Mucosa of gallbladder (tissue), 1 donor: ENCODE results near the gene CITED2. TPM values are rescaled to one million over a fixed set of nuclear protein-coding genes. Genes with fewer than 3 reads are reported as not detected.
"Not testable (repeated sequence)": the region's sequence is repeated elsewhere in the genome, so short reads cannot be mapped to it uniquely, and the experiment has no call there.

ENCODE experiments used
- DNase-seq: peaks from one replicate; pipeline ENCODE4 v3.0.0-alpha.2; 2020; ENCODE audit warnings: low spot score
- total RNA-seq: library from RNA; stranded (reverse); gene quantifications from one replicate; pipeline ENCODE4 v1.2.1, GENCODE V29; 2021
- donor health status: DM: no; HTN: no; CAD: no.

Gene CITED2
- total RNA-seq, 1 donor from 2014 or later = 176 TPM

DNA sequence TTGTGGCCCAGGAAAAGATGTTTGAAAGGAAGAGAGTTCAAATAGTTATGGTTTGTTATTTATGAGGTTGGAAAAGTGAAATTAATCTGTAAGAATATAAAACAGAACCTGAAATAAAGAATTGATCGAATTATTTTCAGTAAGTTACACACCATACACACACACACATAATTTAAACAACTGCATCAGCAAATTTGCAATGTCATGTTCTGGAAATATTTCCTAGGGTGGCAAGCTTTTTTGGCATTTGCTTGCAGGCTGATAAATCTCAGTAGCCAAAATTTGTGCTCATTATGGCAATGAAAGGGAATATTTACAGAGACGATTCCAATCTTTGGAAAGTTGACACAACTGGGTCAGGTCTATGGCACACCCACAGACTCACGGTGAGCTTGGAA is 9.5 kb downstream of the CITED2 start:
- no peak for DNase-seq

DNA sequence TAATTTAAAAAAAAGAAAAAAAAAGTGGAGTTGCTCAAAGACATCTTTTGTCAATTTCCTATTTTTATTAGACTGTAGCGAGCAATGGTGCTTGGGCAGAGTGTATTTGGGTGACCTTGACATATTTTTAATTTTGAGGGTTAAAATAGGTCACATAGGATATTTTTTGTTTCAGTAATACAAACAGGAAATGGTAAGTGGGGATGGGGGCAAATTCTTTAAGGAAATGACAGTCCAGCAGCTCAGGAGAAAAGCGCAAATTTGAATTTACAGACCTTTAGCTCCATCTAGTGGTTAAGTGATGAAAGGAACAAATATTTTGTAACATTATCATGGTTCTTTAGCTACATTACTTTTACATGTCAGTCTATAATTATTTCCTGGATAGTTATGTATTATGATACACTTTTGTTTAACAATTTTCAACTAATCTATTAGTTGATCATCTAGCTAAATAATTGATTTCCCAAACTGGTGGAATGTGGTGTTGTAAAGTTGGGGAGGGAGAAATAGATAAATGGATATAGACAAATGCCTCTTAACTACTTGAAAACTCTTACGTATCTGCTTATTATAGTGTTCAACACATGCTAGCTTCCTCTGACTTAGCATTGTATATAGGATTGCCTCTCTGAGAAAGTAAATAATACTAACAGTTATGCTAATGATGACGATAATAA is 10.0 kb downstream of the CITED2 start:
- no peak for DNase-seq

GRCh38 chr6:139363797-139364196 is 10.7 kb downstream of the CITED2 start:
- not testable (repeated sequence) for DNase-seq

GRCh38 chr6:139363123-139363522 is 11.3 kb downstream of the CITED2 start:
- not testable (repeated sequence) for DNase-seq

DNA sequence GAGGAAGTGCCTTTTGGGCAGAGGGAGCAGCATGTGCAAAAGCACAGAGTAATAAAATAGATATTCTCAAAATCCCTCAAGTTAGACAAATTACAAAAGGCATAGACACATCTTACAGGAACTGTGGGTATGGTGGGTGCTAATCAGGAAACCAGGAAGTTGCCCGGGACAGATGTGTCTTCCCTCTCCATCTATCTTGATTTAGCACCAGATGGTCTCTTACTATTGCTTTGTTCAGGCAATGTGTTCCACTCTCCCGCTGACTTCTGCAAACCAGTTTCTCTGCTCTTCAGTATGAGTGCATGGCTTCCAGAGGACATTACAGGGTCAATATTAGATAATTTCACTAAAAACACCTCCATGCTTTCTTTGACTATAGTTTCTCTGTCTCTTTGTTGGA is 13.2 kb downstream of the CITED2 start:
- no peak for DNase-seq

DNA sequence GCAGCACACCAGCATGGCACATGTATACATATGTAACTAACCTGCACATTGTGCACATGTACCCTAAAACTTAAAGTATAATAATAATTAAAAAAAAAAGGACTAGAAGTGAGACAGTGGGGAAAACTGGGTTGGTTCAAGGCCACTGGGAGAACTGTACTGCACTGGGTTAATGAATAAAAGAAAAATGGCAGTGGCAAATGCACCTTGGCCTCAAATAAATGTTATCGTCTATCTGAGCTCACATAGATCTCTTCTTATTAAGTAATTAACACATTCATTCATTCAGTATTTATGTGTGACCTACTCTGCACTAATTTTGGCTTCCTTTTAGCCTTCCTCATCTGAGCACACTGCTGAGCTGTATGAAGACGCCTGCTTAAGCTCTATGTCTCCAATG is 17.5 kb downstream of the CITED2 start:
- DNase-seq = no peak

DNA sequence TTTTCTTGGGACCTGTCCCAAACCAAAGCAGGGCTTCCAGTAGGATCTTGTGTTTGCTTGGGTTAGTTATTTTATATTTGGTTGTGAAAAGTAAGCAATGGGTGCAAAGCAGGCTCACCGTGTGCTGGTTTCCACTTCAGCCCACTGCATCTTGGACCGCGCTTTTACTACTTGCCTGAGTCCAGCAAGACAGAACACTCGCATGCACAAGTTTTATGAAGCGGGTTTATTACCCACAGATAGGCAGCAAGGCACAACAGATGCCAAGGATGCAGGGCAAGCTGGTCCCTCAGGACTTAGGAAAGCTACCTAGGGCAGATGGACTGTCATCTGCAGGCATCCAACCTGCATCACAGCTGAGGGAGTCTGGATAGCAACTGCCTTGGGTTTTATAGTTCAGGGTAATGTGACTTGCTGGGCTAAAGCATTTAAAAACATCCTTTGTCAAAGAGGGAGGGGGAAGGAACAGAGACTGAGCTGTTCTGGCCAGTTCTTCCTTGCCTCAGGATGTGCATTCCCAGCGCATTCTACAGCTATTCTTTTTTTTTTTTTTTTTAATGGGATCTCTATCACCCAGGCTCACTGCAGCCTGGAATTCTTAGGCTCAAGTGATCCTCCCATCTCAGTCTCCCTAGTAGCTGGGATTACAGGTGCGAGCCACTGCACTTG is 18.5 kb downstream of the CITED2 start:
- DNase-seq = no peak

DNA sequence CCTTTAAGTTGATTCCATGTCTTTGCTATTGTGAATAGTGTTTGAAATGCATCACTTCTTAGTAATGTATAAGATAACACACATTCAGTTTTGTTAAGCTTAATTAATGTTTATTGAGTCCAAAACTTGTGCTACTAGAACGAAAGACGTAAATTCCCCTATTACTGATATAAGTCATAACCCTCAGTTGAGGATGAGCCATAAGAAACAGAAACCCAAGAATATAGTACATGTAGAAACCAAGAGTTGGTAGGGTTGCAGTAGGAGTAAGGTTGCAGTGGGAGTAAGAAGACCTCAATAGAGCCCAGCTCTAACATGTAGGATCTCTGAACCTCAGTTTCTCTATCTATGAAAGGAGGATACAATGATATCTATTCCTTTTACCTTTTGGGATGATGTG is 19.3 kb downstream of the CITED2 start:
- DNase-seq = no peak

DNA sequence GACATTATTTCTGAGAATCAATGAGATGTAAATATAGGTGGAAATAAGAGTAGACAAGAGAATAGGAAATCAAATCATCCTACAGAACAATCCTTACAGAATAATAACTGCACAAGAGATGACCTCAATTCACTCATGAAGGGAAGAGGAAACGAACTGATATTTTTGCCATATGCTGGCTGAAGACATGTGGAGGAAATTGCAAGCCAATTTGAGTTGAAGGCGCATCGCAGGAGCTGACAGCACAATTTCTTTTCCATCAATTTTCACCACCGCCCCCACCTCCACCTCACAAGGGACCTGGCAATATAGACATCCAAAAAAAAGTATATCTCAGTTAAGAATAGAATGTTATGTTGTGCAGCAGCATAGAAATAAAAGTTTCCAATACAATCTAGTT is 20.3 kb downstream of the CITED2 start:
- no peak for DNase-seq

- no peak for DNase-seq
These were observed 24.9 kb downstream of the CITED2 start for GRCh38 chr6:139349464-139350020.

GRCh38 chr6:139346392-139346791 is 28.1 kb downstream of the CITED2 start:
- no peak for DNase-seq

GRCh38 chr6:139344186-139344963 is 30.1 kb downstream of the CITED2 start:
- no peak for DNase-seq

DNA sequence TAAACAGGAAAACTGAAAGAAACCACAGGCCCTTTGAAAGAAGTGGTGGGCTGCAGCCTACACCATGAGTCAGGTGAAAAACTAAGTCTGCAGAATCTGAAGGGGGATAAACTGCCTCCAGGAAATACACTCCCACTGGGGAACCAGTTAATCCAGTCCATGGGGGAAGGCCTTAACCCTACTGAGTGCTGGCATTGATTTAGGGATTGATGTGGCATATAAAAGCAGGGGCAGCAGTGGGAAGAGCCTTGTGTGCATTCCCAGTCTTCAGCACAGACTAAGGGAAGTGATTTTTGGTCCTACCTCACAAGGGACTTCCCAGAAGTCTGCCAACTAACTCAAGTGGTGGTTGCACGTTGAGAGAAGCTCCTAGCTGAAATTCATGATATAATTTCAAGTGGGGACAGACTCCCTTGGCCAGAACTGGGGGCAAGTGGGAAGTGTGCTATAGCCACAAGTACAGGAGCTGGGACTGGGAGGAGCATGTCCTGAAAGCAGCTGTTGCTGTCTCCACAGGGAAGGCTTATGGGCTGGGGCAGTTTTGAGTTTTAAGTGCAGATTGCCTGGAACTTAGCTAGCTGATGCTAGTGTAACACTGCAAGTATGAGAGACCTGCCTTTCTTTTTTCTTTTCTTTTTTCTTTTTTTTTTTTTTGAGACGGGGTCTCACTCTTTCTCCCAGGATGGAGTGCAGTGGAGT is 31.2 kb downstream of the CITED2 start:
- DNase-seq = no peak

DNA sequence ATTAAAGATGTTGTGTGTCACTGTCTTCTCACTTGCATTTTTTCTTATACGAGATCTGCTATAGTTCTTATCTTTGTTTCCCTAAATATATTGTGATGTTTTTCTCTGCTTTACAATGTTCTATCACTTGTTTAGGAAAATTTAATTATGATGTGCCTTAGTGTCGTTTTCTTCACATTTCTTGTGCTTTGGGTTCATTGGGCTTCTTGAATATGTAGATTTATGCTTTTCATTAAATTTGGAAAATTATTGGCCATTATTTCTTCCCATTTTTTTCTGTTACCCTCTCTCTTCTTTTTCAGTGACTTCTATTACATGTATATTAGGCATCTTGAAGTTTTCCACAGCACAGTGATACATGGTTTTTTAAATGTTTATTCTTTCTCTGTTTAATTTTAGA is 33.4 kb downstream of the CITED2 start:
- DNase-seq = no peak

- no peak for DNase-seq
These were observed 35.7 kb downstream of the CITED2 start for GRCh38 chr6:139338795-139339194.

DNA sequence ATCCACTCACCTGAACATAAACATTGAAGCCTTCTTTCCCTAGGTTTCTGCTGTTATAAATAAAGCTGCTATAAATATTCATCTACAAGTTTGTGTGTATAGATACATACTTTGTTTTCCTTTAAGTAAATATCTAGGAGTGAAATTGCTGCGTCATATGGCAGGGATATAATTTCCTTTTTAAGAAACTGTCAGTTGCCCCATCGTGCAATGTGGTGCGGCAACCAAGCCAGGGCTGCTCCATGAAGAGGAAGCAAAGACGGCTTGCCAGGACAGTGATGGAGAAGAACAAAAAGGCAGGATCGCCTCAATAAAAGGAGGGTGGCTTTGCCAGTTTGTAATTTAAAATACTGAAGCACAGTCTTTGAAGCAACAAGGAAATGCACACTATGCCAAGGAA is 36.6 kb downstream of the CITED2 start:
- no peak for DNase-seq

DNA sequence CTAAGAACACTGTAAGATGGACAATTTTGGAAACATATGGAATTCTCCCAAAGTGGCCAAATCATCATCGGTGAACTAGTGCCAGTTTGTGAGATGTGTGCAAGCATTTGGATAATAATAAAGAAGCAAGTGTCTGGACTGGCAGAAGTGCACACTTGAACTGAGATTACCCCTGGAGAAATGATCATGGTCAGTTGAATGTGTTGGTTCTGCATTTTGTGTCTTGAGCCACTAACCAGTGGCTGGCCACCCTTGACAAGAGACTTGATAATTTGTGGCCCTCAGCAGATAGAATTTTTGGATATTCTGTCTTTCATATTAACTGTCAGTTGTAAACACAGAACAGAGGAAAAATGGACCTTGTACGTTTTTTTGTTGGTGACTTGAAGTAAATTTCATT is 37.4 kb downstream of the CITED2 start:
- no peak for DNase-seq

DNA sequence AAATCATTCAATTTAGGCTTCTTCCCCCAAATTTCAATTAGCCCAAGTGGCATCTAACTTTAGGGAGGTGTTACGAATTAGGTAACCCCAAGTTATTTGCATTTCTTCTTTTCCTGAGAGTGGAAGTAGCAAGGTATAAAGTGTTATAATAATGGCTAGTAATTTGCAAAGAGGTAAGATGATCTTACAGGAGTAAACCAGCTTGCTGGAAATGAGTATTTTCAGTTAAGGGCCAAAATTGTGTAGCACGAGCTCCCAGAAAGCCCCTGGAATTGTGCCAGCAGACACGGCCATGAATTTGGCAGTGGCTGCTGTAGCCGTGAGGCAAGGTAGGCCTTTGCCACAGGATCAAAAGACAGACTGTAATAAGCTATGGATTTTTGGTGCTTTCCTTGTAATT is 38.0 kb downstream of the CITED2 start:
- no peak for DNase-seq

DNA sequence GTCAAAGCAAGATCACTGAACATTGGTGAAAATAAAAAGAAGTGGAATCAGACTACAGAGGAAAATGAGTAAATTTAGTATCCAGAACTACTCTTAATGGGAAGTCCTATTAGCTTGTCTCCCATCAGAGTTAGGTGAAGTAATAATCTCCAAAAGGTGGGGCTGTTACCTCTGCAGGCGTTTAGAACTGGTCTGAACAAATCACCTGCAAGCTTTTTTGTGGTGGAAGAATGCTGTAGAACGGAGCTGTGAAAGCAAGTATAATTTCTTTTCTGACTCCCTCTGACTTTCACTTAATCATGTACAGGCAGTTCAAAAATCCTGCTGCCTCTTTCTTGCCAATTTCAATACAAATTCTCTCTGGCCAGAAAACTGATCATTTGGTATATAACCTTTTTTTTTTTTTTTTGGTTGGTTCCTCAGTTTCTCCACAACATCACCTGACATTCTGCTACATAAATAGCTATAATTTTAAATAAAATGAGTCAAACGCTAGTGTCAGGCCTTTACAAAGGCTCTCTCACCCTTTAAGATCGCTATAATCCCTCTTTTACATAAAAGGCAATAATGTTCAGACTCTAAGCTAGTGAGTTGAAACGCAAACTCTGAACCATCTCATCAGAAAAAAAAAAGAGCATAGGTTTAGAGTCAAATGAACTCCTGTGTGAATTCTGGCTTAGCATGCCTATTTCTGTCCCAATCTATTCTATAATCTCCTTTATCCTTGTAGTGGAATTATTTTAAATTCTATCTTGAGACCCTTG is 38.8 kb downstream of the CITED2 start:
- DNase-seq = no peak

- DNase-seq = no peak
These were observed 39.5 kb downstream of the CITED2 start for GRCh38 chr6:139334806-139335446.
